ENCODE measurements around the gene CACNA2D1. TPM values are rescaled to one million over a fixed set of nuclear protein-coding genes. Genes with fewer than 3 reads are reported as not detected.

Gene CACNA2D1
- total RNA-seq, 1 donor from 2014 or later: 32.9 TPM

DNA sequence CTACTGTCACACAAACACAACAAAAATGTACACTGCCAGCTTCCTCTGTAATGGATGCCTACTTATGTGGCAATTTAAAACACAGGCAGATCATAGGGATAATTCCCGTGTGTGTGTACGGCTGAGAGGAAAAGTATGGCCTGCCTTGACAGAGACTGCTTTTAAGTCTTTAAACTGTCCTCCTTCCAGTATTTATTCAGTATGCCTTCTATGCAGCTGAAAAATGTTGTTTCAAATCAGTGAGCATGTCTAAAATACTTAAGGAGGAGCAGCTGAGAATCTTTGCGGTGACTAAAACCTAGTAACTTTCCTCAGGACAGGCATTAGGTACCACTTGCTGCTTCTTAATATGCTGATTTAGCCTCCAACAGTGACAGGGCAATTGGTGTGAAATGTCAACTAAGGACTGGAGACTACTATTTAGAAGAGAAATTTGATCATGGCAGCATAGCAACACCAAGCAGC is 126.3 kb downstream of the CACNA2D1 start:
- H3K4me3 Mint-ChIP-seq (ENCODE audit: unreplicated experiment): no peak overlapping the region
- no peaks in the 10 kb centered on the region for H3K36me3 Mint-ChIP-seq (ENCODE audit: low read depth)
- no peaks in the 10 kb centered on the region for H3K9me3 Mint-ChIP-seq (ENCODE audit: low read depth)
- peaks cover 20% of the 10 kb centered on the region for H3K4me1 Mint-ChIP-seq (ENCODE audit: low read depth)
- H3K27me3 Mint-ChIP-seq (ENCODE audit: low read depth): no peaks in the 10 kb centered on the region
- TF ChIP-seq, protein P1, sequence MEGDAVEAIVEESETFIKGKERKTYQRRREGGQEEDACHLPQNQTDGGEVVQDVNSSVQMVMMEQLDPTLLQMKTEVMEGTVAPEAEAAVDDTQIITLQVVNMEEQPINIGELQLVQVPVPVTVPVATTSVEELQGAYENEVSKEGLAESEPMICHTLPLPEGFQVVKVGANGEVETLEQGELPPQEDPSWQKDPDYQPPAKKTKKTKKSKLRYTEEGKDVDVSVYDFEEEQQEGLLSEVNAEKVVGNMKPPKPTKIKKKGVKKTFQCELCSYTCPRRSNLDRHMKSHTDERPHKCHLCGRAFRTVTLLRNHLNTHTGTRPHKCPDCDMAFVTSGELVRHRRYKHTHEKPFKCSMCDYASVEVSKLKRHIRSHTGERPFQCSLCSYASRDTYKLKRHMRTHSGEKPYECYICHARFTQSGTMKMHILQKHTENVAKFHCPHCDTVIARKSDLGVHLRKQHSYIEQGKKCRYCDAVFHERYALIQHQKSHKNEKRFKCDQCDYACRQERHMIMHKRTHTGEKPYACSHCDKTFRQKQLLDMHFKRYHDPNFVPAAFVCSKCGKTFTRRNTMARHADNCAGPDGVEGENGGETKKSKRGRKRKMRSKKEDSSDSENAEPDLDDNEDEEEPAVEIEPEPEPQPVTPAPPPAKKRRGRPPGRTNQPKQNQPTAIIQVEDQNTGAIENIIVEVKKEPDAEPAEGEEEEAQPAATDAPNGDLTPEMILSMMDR (IDR thresholded peaks at IDR 0.05): no peak
- no peak overlapping the region for H3K27ac Mint-ChIP-seq (ENCODE audit: unreplicated experiment)
- DNase-seq (ENCODE audit: low spot score): no peak

DNA sequence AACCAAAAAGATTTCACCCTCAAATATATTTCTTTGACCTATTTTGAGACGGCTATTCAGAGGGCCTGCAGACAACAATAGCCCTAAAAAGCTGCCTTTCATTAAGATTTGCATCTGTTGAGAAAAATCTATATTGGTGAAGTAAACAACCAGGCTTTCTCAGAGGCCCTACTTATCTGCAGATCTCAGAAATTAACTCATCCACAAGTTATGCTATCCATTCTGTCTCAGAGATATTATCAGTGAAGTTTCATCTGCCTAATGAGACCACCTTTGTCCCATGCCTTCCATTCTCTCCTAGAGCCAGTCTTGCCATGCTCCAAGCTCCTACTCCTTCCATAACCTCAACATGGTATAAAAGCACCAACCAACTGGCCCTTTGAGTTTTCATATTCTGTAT is 130.3 kb downstream of the CACNA2D1 start:
- TF ChIP-seq, protein P1 (IDR thresholded peaks at IDR 0.05): no peak
- Mint-ChIP-seq H3K9me3 (ENCODE audit: low read depth) (peaks cover 3% of the 10 kb centered on the region), H3K36me3 (ENCODE audit: low read depth) (peaks cover 2% of the 10 kb centered on the region), H3K27me3 (ENCODE audit: low read depth) (no peaks in the 10 kb centered on the region), H3K4me3 (ENCODE audit: unreplicated experiment) (no peak overlapping the region), H3K27ac (ENCODE audit: unreplicated experiment) (no peak overlapping the region), H3K4me1 (ENCODE audit: low read depth) (peaks cover 10% of the 10 kb centered on the region)
- DNase-seq (ENCODE audit: low spot score): no peak

- no peak for DNase-seq (ENCODE audit: low spot score)
- TF ChIP-seq, protein P1 (IDR thresholded peaks at IDR 0.05): no peak
- Mint-ChIP-seq H3K27me3 (ENCODE audit: low read depth) (no peaks in the 10 kb centered on the region), H3K27ac (ENCODE audit: unreplicated experiment) (no peak overlapping the region), H3K4me1 (ENCODE audit: low read depth) (peaks cover 7% of the 10 kb centered on the region), H3K36me3 (ENCODE audit: low read depth) (peaks cover 2% of the 10 kb centered on the region), H3K9me3 (ENCODE audit: low read depth) (peaks cover 3% of the 10 kb centered on the region), H3K4me3 (ENCODE audit: unreplicated experiment) (no peak overlapping the region)
These were observed 130.9 kb downstream of the CACNA2D1 start for GRCh38 chr7:82312646-82313045.

DNA sequence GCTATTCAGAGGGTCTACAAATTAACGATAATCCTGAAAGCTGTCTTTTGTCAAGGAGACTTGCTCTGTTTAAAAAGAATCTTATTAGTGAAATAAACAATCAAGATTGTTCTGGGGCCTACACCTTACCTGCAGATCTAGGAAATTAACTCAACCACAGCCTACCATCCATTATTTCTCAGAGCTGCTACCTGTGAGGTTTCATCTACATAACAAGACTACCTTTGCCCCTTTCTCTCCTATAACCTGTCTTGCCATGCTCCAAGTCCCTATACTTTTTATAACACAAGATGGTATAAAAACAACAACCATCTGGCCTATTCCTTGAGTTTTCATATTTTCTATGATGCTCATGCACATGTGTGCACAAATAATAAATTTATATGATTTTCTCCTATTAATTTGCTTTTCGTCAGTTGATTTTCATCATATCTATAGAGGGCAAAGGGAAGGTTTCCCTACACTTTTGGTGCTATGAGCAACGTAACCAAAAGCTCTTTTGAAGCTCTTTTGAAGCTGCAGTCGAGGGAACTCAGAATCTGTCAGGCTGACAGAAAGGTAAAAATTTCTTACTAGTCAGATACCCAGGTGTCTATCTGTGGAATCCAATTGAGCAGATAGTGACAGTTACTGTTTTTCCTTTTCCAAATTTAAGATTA is 138.1 kb downstream of the CACNA2D1 start:
- H3K36me3 Mint-ChIP-seq (ENCODE audit: low read depth): peaks cover 2% of the 10 kb centered on the region

GRCh38 chr7:82294865-82295264 is 148.7 kb downstream of the CACNA2D1 start:
- DNase-seq (ENCODE audit: low spot score): no peak
- H3K4me3 Mint-ChIP-seq (ENCODE audit: unreplicated experiment): no peak overlapping the region

More for the DNA sequence above, 138.1 kb downstream of the CACNA2D1 start:
- no peaks in the 10 kb centered on the region for H3K4me1 Mint-ChIP-seq (ENCODE audit: low read depth)
- H3K9me3 Mint-ChIP-seq (ENCODE audit: low read depth): peaks cover 3% of the 10 kb centered on the region
- no peak overlapping the region for H3K4me3 Mint-ChIP-seq (ENCODE audit: unreplicated experiment)
- TF ChIP-seq, protein P1 (IDR thresholded peaks at IDR 0.05): no peak
- no peak for DNase-seq (ENCODE audit: low spot score)
- H3K27ac Mint-ChIP-seq (ENCODE audit: unreplicated experiment): no peak overlapping the region
- H3K27me3 Mint-ChIP-seq (ENCODE audit: low read depth): no peaks in the 10 kb centered on the region

More at GRCh38 chr7:82294865-82295264, 148.7 kb downstream of the CACNA2D1 start:
- TF ChIP-seq, protein P1 (IDR thresholded peaks at IDR 0.05): no peak
- Mint-ChIP-seq H3K9me3 (ENCODE audit: low read depth) (peaks cover 6% of the 10 kb centered on the region), H3K4me1 (ENCODE audit: low read depth) (peaks cover 7% of the 10 kb centered on the region), H3K36me3 (ENCODE audit: low read depth) (peaks cover 3% of the 10 kb centered on the region), H3K27ac (ENCODE audit: unreplicated experiment) (no peak overlapping the region), H3K27me3 (ENCODE audit: low read depth) (no peaks in the 10 kb centered on the region)
